Activated gamma-delta T cell (primary cell): ENCODE results near the gene PNP.

Source experiments
- DNase-seq: peaks from one replicate; lab custom pipeline; 2025; lab: John Stamatoyannopoulos, UW

The PNP gene

DNA sequence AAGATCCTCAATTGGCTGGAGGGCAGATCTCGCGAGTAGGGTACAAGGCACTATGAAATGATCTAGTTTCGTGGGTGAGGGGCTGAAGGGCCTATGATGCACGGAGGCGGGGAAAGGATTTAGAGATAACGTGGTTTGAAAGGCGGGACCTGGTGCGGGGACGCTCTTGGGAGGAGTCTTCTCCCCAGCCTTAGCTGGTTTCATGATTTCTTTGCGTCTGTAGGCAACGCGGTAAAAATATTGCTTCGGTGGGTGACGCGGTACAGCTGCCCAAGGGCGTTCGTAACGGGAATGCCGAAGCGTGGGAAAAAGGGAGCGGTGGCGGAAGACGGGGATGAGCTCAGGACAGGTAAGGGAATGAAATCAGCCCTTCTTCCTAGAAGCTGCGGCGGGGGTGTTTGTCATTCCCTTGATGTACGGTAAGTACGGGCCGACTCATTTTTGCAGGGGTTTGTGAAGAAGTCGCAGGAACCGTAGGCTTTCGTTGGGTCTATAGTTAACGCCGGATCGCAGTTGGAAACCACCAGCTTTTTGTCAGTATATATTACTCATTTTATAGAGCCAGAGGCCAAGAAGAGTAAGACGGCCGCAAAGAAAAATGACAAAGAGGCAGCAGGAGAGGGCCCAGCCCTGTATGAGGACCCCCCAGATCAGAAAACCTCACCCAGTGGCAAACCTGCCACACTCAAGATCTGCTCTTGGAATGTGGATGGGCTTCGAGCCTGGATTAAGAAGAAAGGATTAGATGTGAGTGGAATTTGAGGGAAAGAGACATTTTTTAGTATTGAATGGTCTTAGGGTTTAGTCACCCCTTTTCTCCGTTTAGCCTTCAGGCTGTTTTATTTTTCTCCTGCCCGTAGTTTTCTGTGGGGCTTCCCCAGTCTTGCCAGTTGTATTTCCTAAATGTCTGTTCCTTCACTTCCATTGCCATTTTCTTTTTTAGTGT lies 13.6 kb upstream of the PNP start:
- no peak for DNase-seq

DNA sequence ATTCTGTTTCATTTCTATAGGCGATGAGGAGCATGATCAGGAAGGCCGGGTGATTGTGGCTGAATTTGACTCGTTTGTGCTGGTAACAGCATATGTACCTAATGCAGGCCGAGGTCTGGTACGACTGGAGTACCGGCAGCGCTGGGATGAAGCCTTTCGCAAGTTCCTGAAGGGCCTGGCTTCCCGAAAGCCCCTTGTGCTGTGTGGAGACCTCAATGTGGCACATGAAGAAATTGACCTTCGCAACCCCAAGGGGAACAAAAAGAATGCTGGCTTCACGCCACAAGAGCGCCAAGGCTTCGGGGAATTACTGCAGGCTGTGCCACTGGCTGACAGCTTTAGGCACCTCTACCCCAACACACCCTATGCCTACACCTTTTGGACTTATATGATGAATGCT lies 12.2 kb upstream of the PNP start:
- DNase-seq: no peak

DNA sequence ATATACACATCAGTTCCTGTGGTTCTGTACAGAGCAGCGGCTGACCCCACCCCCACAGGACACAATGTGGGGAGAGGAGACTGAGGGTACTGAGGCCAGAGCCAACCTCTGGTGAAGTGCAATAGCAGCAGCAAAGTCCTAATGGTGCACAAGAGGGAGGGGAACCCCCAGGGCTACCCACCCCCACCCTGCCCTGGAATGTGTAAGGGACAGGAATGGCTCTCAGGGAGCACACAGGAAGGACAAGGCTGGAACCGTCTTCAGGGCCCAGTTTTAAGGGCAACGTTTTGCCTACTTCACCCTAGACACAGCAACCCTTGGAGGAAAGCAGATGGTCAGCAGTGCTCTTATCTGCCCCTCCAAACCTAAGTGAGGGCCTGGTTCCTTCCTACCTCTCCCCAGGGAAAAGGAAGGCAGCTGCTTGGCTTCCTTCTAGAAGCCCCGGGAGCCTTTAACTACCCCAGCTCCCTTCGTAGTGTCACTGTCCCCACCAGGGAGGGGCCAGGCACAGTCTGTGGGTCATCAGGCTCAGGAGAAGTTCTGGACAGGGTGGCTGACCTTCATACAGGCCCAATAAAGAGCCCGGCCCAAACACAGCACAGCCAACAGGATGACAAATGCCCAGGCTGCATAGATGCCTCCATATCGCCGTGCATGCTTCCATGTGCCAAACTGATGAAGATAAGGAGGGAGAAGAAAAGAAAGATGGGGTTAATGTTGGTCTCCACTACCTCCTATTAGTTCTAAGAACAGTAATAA lies 11.0 kb upstream of the PNP start:
- DNase-seq: no peak

DNA sequence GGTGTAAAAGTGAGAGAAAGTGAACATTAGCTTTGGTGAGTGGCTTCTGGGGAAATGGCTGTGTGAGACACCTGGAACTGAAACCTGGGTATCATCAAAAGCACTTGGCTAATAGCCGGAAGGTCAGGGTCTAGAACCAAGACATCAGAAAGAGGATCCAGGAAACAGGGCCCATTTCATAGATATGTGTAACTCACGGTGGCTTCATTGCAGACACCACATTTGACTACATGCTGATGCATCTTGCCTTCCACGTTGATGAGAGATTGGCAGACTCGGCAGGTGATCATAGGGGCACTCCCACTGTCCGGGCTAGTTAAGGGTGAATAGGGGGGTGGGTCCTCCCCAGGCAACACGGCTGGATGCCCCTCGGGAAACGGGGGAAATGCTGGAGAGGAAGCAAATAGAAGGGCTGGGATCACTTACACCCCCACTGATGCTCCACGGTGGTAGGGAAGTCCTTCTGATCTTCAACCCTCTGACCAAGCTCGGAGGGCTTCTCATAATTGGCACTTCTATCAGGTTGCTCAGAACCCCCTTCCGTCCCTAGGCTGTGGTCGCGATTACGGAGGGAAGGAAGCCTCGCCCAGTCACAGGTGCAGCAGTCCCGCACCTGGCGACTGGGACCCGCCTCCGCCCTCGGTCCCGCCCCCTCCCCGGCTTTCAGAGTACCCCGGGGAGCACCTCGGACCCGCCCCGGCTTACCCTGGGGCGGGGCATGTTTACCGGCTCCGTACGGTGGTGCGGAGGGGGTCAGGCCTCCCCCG lies 8.6 kb upstream of the PNP start:
- peak; percentile 58 for DNase-seq

DNA sequence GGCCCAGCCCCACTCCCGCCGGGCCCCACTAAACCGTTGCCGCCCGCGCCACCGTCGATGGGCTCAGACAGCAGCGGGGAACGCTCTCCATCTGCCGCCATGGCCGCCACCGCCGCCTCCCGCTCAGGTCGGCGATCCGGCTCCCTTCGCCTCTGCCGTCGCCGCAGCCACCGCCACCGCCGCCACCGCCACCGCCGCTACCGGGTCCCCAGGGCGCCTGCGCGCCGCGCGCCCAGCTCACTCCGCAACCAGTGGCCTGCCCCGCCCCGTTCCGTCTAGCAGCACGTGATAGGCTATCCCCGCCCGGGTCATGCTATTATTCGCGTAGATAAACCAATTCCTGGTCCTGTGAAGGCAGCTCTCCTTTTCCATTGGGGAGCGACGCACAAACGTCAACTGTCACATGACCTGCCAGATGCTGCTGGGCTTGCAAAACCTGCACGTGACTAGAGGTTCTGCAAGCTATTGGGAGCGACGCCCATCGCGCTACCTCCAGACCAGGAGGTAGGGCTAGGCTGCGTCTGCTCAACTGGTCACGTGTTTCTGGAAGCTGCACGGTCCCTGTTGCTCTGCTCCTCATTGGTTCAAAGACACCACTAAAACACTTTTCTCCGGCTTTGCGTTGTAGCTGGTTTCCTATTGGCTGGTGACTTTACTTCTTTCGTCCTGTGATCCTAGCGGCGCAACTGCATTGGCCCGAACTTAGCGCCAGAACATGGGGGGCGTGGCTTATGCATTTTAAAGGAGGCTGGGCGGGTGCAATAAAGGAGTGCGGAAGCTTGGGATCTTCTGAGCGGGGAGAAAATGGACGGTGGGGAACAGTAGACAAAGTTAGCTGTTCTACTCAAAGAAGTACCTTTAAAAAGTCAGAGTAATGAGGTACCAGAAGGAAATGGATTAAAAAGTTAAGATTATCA lies 7.7 kb upstream of the PNP start, which contains the start of gene PIP4P1:
Gene PIP4P1 (minus strand): TSS at position 210 of the 917 bp plus-strand sequence. CDS start 109 bp downstream, at position 101.
- DNase-seq: peak; percentile 93

DNA sequence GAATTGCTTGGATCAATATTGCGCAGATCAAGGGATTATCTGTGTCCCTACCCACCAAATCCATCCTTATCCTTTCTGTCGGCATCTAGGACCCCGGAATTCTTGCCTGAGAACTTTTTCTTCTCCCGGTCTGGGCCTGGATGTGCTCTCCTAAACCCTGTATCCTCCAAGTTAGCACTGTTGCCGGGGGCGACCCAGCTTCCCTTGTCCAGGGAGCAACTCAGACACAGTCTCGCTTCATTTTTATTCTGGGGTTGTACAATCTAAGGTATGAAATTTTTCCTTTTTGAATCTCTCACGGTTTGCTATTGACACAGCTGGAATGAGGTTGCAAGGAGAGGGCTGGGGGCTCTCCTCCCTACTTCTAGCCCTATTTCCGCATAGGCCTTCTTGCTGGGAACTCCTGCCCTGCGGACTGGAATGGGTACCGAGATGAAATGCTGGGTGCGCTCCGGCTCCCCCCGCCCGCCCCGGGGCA lies 403 bp upstream of the PNP start:
- no peak for DNase-seq

DNA sequence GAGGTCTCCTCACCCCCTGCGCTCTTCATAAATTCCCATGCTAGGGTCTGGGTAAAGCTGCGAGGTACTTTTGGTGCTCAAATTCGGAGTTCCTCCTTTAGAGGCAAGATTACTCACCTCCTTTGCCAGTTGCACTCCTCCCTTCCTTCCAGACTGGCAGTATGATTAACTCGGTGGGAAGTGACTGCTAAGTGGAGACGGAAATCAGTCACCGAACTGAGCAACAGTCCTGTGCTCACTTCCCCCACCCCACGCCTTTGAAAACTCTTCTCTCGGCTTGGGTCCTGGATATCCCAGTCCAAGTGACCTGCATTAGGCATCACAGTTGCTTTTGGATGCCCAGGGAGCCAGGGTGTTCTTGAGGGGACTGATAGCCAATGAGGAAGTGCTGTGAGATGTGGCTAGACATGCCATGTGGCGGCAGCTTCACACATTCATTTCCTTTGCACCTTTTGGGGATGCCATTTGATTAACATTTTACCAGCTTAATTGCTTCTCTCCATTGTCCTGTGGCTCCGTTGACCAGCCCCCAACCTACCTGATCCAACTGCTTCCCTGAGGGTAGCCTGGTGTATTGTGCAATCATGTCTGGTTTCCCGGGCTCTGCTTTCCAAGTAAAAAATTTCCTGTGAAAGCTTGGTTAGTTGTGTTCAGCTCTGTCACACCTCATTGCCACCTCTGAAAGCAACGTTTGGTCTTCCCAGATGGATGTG lies 840 bp downstream of the PNP start:
- DNase-seq: no peak

DNA sequence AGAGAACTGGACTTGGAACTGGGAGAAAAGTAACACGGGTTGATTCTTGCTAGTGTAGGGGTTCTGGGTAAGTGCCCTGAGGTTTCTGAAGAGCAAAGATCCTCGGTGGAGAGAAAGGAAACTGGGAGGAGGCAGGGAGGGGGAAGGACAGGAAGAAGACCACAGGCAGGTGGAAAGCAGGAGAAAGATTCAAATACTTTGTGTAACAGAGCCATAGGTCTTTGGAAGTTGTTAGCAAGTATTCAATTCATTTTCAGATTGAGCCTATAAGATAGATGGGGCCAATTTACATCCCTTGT lies 1.3 kb downstream of the PNP start:
- no peak for DNase-seq

DNA sequence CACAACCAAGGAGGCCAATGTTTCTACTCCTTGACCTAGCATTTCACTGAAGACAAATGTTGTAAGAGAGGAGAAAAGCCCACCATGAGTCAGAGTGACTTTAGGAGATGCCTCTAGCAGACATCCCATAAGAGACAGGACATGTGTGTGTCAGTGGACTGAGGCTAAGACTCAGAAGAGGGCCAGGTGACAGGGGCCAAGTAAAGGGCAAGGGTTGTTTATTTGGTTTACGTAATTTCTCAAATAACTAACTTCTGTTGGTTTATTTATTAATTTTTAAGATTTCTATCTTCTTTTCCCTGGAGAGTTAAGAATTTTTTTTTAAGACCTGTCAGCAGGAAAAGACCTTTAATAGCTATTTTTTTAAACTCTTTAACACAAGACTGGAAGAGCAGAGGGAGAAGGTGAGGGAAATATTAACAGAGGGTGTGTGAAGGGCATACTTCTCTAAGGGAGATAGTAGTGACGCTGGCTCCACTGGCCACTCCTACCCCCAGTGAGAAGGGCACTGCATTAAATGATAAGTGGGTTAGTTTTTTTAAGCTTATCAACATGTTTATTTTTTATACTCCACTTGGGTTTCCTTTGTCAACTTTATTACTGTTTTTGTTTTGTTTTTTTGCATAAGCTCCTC lies 3.4 kb downstream of the PNP start:
- DNase-seq: no peak

DNA sequence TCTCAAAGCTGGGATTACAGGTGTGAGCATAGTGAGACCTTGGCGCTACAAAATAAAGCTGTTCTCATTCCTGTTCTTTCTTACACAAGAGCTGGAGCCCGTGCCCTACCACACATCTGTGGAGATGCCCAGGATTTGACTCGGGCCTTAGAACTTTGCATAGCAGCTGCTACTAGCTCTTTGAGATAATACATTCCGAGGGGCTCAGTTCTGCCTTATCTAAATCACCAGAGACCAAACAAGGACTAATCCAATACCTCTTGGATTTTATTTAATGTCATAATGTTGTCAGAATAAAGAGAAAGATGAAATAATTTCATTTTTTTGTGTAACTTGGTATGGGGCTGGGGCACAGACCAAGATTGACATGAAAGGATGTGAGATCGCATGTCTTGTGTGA lies 7.6 kb downstream of the PNP start:
- no peak for DNase-seq

DNA sequence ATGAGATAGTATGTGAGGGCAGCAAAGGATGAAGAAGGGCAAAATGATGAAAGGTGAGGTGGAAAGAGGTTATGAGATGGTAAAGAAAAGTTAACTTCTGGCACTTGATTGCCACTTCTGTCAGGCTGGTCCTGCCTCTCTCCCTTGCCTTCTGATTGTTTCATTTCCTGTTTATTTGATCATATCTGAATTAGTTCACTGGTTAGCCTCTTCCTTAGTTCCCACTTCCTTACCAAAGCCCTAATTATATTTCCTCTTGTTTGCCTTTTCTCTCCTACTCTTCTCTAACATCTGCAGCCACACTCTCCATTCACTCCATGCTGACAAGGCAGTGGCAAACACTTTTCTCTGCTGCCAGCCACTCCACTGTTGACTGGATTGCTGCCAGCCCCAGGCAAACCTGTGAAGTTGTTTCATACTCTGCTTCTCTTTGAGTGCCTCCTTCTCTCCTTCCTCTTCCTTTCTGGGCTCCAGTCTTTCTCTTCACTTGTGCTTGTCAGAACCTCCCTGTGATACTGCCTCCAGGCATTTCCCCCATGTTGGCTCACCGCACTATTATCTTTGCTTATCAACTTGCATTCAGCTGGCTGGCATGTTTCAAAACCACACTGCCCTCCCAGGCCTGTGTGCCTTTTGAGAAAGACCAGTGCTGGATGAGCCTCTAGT lies 8.1 kb downstream of the PNP start:
- DNase-seq: no peak

DNA sequence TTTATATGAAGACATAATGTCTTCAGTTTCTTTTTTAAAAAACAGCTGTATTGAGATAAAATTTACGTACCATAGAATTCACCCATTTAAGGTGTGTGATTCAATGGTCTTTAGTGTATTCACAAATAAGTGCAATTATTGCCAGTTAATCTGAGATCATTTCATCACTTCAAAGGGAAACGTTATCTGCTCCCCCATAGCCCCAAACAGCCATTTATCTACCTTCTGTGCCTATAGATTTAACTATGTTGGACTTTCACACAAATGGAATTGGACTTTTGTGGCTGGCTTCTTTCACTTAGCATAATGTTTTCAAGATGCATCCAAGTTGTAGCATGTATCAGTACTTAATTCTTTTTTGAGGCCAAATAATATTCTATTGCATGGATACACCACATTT lies 9.7 kb downstream of the PNP start:
- DNase-seq: no peak

DNA sequence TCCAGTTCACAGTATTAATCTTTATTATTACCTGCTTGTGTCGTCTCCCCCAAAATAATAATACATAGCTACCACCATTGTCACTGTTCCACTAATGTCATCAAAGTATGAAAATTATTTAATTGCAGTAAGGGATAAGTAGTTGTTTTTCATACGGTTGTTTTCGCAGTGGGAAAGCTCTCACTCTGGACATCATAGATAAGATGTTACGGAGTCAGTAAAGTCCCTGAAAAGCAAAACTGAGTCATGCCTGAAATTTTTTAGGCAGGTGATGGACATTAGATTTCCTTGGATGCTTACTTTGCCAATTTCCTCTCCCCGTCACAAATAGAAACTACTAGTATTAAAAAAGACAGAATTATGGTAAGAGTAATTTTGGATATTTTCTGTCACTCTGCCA lies 13.2 kb downstream of the PNP start:
- DNase-seq: no peak

DNA sequence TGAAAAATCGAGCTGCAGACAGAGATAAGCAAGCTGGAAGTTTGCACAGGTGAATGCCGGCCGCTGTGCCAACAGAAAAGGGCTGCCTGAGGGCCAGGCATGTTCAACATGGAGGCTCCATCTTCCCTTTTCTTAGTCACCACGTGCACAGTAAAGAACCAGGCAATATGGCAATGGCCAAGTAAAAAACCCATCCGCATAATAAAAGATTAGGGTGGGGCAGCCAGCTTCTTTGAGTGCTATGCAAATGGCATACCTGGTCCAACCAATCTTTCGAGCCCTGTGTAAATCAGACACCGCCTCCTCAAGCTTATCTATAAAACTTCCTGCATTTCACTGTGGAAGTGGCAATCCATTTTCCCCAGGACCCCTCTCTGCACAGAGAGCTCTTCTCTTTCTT lies 16.7 kb downstream of the PNP start:
- DNase-seq: no peak

DNA sequence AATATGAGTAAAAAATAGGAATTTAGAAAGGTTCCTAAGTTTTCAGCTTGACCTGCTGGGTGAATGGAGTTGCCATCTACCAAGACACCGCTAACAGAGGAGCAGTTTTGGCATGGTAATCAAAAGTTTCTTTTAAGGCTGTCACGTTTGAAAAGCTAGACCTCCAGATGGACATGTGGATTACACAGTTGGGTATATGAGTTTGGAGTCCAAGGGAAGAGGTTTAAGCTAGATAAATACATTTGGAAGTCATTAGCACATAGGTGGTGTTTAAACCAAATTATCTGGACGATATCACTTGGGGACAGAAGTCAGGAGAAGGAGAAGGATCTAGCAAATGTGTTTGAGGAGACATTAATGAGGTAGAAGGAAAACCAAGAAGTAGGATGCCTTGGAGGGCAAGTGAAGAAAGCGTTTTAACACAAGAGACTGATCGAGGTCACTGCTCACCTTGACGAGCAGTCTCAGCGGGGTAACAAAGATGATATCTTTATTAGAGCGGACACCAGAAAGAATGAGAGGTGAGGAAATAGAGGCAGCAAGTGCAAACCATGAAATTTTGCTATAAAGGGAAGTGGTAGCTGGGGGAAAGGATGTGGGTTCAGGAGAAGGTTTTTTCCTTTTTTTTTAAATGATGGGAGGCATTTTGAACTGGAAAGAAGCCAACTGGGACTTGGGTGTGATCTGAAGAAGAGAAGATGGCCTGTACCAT lies 17.6 kb downstream of the PNP start:
- no peak for DNase-seq

DNA sequence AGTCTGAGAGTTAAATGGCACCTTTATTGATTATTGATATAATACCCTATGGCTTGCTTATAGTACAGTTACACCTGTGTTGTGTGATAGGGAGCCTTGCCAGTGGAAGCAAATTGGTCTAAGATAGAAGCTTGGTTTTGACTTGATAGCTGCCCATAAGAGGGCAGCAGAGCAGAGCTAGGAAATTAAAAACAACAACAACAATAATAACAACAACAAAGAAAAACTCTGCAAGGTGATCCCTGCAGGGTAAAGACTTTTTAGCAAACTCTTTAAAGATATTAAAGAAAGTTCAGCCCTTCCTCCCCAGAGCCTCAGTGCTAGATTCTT lies 18.2 kb downstream of the PNP start:
- no peak for DNase-seq

DNA sequence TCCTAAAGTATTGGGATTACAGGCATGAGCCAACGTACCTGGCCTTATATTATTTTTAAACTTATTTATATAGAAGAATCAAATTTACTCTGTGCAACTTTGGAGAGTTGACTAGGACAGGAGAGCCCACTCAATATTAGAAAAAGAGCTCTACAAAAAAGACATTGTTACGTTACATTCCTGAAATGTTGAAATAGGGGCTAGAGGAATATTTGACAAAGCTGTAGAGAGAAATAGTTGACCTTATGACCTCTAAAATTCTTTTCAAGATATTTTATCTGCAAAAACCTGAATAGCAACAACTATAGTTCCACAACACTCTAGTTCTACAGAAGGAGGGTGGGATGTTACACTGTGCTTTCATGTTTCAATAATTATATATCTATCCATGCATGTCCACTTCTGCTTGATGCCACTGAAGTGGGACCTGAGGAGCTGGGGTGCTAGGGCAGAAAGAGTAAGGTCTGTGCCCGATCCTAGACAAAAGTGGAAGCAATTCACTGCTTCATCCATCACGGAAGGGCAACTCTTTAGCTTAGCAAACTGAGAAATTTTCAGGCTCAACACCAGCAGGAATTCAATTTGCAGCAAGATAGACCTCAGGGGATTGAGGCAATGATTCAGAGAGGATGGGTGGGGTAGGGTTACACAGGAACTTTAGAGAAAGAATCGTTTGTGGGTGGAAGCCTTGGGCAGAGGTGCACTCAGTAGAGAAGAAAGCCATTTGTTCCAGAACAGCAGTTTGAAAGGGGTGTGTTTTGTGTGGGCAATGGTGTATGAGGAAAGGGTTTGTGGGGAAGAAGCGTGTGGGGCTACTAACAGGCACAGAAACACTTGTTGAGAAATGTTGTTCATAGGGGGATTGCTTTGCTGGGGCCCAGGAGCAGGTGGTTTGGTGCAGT lies 20.1 kb downstream of the PNP start:
- DNase-seq: no peak

DNA sequence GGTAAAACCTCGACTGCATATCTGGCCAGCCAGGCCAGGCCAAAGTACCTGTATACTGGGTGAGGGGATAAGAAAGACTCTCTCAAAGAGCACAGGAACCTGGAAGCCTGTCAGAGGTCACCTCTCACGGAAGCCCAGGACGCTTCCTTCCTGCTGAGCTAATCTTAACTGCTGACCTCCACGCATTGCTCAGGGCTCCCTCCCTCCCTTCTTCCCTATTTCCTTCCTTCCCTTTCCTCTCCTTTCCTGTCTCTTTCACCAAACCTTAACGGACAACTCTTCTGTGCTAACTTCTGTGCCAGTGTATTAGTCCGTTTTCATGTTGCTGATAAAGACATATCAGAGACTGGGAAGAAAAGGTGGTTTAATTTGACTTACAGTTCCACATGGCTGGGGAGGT lies 21.4 kb downstream of the PNP start:
- DNase-seq: no peak
